HepG2 (cell line): Measurements from ENCODE around the gene TSHZ2. TPM values are rescaled to one million over a fixed set of nuclear protein-coding genes. Genes with fewer than 3 reads are reported as not detected.

ENCODE experiments used
- ATRX ChIP-seq: sonication (generic); formaldehyde crosslinking; IDR thresholded peaks from 2 replicates; pipeline ENCODE4 v1.4.0; 2020; ENCODE audit warnings: missing genetic modification reagents, borderline replicate concordance
- FOXK2 ChIP-seq: fragments of 450-650 bp; IDR thresholded peaks from 2 replicates; pipeline ENCODE4 v1.6.1; 2016
- MTA3 ChIP-seq: sonication (generic); formaldehyde crosslinking; IDR thresholded peaks from 2 replicates; pipeline ENCODE4 v1.4.0; 2020; ENCODE audit warnings: missing genetic modification reagents
- PHB2 ChIP-seq: fragments of 450-650 bp; IDR thresholded peaks from 2 replicates; pipeline ENCODE4 v1.6.1; 2018; ENCODE audit not compliant: partially characterized antibody
- SIN3B ChIP-seq: fragments of 150-350 bp; IDR thresholded peaks from 2 replicates; pipeline ENCODE4 v1.6.1; 2014; ENCODE audit warnings: low read length
- YEATS4 ChIP-seq: sonication (generic); formaldehyde crosslinking; IDR thresholded peaks from 2 replicates; pipeline ENCODE4 v1.4.0; 2020; ENCODE audit warnings: missing genetic modification reagents, borderline replicate concordance
- ZBTB38 ChIP-seq: sonication (generic); formaldehyde crosslinking; IDR thresholded peaks from 2 replicates; pipeline ENCODE4 v1.5.1; 2020; ENCODE audit warnings: mild to moderate bottlenecking, missing genetic modification reagents
- ZNF260 ChIP-seq: sonication (generic); formaldehyde crosslinking; IDR thresholded peaks from 2 replicates; pipeline ENCODE4 v1.4.0; 2020; ENCODE audit warnings: missing genetic modification reagents, low read depth, mild to moderate bottlenecking, borderline replicate concordance
- ZNF30 ChIP-seq: sonication (generic); formaldehyde crosslinking; IDR thresholded peaks from 2 replicates; pipeline ENCODE4 v1.5.0; 2020; ENCODE audit warnings: mild to moderate bottlenecking, missing genetic modification reagents
- ZNF367 ChIP-seq: sonication (generic); formaldehyde crosslinking; IDR thresholded peaks from 2 replicates; pipeline ENCODE4 v1.4.0; 2020; ENCODE audit warnings: missing genetic modification reagents, borderline replicate concordance
- ZNF577 ChIP-seq: sonication (generic); formaldehyde crosslinking; IDR thresholded peaks from 2 replicates; pipeline ENCODE4 v1.4.0; 2020; ENCODE audit warnings: mild to moderate bottlenecking, low read depth, missing genetic modification reagents, borderline replicate concordance
- ZNF766 ChIP-seq: sonication (generic); formaldehyde crosslinking; IDR thresholded peaks from 2 replicates; pipeline ENCODE4 v1.5.0; 2020; ENCODE audit warnings: missing genetic modification reagents, borderline replicate concordance
- ZSCAN20 ChIP-seq: sonication (generic); formaldehyde crosslinking; IDR thresholded peaks from 2 replicates; pipeline ENCODE4 v1.4.0; 2020; ENCODE audit warnings: missing genetic modification reagents, mild to moderate bottlenecking, borderline replicate concordance
- ZSCAN9 ChIP-seq: IDR thresholded peaks from 2 replicates; pipeline ENCODE4 v1.6.1; 2016; ENCODE audit warnings: borderline replicate concordance
- polyA plus RNA-seq, 8 experiments: library from polyadenylated mRNA; depleted of rRNA in 3 of 8; stranded (reverse) in 7 of 8; unstranded in 1 of 8; fragments of >200 nt; fragmentation: Illumina TruSeq in 4 of 8; extraction: Trizol in 4 of 8; gene quantifications; 2 replicates each; pipeline versions ENCODE4 v1.2.1 to v1.2.3, GENCODE V29; 2011 to 2016; ENCODE audit warnings: low read depth in 4 of 8, missing spikeins in 1 of 8, mixed read lengths in 1 of 8; ENCODE audit not compliant: insufficient read depth in 1 of 8
- total RNA-seq, 5 experiments: library from RNA; depleted of rRNA; stranded (reverse); fragments of >200 nt; fragmentation: Illumina TruSeq; extraction: Trizol; gene quantifications; 2 replicates each; pipeline ENCODE4 v1.2.3, GENCODE V29; 2016; ENCODE audit warnings: low read depth in 1 of 5
- TF ChIP-seq, protein P1 (sequence below): sonication (generic); formaldehyde crosslinking; IDR thresholded peaks from 2 replicates; pipeline ENCODE4 v1.4.0; 2020; ENCODE audit warnings: missing genetic modification reagents
- TF ChIP-seq, protein P2 (sequence below): IDR thresholded peaks from 2 replicates; pipeline ENCODE4 v1.6.1; 2016
- TF ChIP-seq, protein P3 (sequence below): sonication (generic); formaldehyde crosslinking; IDR thresholded peaks from 2 replicates; pipeline ENCODE4 v1.4.0; 2020; ENCODE audit warnings: missing genetic modification reagents
- TF ChIP-seq, protein P4 (sequence below): sonication (generic); formaldehyde crosslinking; IDR thresholded peaks from 2 replicates; pipeline ENCODE4 v1.4.0; 2020; ENCODE audit warnings: missing genetic modification reagents
- TF ChIP-seq, protein P5 (sequence below): sonication (generic); formaldehyde crosslinking; IDR thresholded peaks from 2 replicates; pipeline ENCODE4 v1.4.0; 2020; ENCODE audit warnings: low read depth, mild to moderate bottlenecking, missing genetic modification reagents
- TF ChIP-seq, protein P6 (sequence below): sonication (generic); formaldehyde crosslinking; IDR thresholded peaks from 2 replicates; pipeline ENCODE4 v1.5.1; 2020; ENCODE audit warnings: missing genetic modification reagents, mild to moderate bottlenecking, borderline replicate concordance

Gene TSHZ2
- total and polyA plus RNA-seq, 2 of the 13 experiments (the other 11 are each of a cell fraction or from before 2014, with no cell fraction given): 0.01 TPM; not detected in 1

DNA sequence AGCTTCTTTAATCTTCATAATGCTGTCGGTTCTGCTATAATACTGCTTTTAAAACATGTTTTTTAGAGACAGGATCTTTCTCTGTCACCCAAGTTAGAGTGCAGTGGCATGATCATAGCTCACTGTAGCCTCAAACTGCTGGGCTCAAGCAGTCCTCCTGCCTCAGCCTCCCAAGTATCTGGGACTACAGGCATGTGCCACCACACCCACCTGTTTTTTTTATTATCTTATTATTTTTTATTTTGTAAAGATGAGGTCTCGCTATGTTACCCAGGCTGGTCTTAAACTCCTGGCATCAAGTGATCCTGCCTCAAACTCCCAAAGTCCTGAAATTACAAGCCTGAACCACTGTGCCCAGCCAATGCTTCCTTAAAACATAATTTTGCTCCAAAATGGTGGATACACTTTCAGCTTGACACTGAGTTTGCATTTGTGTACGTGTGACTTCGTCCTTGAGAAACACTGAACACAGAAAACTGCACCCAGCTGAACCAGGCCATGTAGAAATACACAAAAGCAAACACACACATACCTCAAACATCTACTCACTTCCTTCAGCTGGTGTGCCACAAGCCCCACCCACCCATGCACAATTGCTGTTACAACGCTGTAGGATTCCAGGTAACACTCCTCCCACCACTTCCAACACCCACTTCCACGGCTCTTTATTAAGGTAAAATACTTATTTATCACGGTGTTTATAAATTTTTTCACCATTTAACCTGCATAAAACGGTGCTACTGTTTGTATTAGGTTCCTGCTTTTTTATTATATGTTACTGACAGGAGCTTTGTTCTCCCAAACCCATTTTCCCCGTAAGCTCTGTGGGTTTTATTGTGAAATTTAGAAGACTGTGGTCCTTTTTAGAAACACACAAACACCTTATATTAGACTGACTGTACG lies 109.1 kb downstream of the TSHZ2 start (continued):
- TF ChIP-seq SIN3B (no peak), FOXK2 (peak; percentile 84), ZNF30 (no peak), MTA3 (CRISPR knock-in tag) (no peak), YEATS4 (CRISPR knock-in tag) (peak; percentile 82), ATRX (CRISPR knock-in tag) (no peak), ZBTB38 (CRISPR knock-in tag) (peak; percentile 22; the same call in 1 of the 2 replicates), ZNF766 (peak; percentile 76), PHB2 (no peak), ZSCAN20 (CRISPR knock-in tag) (no peak; the same call in 1 of the 2 replicates), ZSCAN9 (CRISPR knock-in tag) (peak; percentile 95), ZNF367 (CRISPR knock-in tag) (no peak), ZNF260 (CRISPR knock-in tag) (peak; percentile 28; the same call in 1 of the 2 replicates), ZNF577 (CRISPR knock-in tag) (no peak)
- TF ChIP-seq, protein P1, sequence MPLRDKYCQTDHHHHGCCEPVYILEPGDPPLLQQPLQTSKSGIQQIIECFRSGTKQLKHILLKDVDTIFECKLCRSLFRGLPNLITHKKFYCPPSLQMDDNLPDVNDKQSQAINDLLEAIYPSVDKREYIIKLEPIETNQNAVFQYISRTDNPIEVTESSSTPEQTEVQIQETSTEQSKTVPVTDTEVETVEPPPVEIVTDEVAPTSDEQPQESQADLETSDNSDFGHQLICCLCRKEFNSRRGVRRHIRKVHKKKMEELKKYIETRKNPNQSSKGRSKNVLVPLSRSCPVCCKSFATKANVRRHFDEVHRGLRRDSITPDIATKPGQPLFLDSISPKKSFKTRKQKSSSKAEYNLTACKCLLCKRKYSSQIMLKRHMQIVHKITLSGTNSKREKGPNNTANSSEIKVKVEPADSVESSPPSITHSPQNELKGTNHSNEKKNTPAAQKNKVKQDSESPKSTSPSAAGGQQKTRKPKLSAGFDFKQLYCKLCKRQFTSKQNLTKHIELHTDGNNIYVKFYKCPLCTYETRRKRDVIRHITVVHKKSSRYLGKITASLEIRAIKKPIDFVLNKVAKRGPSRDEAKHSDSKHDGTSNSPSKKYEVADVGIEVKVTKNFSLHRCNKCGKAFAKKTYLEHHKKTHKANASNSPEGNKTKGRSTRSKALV: no peak; the same call in 1 of the 2 replicates
- TF ChIP-seq, protein P2, sequence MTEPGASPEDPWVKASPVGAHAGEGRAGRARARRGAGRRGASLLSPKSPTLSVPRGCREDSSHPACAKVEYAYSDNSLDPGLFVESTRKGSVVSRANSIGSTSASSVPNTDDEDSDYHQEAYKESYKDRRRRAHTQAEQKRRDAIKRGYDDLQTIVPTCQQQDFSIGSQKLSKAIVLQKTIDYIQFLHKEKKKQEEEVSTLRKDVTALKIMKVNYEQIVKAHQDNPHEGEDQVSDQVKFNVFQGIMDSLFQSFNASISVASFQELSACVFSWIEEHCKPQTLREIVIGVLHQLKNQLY: peak; percentile 89
- TF ChIP-seq, protein P3, sequence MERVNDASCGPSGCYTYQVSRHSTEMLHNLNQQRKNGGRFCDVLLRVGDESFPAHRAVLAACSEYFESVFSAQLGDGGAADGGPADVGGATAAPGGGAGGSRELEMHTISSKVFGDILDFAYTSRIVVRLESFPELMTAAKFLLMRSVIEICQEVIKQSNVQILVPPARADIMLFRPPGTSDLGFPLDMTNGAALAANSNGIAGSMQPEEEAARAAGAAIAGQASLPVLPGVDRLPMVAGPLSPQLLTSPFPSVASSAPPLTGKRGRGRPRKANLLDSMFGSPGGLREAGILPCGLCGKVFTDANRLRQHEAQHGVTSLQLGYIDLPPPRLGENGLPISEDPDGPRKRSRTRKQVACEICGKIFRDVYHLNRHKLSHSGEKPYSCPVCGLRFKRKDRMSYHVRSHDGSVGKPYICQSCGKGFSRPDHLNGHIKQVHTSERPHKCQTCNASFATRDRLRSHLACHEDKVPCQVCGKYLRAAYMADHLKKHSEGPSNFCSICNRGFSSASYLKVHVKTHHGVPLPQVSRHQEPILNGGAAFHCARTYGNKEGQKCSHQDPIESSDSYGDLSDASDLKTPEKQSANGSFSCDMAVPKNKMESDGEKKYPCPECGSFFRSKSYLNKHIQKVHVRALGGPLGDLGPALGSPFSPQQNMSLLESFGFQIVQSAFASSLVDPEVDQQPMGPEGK (CRISPR knock-in tag): peak; percentile 67
- TF ChIP-seq, protein P4, sequence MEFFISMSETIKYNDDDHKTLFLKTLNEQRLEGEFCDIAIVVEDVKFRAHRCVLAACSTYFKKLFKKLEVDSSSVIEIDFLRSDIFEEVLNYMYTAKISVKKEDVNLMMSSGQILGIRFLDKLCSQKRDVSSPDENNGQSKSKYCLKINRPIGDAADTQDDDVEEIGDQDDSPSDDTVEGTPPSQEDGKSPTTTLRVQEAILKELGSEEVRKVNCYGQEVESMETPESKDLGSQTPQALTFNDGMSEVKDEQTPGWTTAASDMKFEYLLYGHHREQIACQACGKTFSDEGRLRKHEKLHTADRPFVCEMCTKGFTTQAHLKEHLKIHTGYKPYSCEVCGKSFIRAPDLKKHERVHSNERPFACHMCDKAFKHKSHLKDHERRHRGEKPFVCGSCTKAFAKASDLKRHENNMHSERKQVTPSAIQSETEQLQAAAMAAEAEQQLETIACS (CRISPR knock-in tag): no peak
- TF ChIP-seq, protein P5, sequence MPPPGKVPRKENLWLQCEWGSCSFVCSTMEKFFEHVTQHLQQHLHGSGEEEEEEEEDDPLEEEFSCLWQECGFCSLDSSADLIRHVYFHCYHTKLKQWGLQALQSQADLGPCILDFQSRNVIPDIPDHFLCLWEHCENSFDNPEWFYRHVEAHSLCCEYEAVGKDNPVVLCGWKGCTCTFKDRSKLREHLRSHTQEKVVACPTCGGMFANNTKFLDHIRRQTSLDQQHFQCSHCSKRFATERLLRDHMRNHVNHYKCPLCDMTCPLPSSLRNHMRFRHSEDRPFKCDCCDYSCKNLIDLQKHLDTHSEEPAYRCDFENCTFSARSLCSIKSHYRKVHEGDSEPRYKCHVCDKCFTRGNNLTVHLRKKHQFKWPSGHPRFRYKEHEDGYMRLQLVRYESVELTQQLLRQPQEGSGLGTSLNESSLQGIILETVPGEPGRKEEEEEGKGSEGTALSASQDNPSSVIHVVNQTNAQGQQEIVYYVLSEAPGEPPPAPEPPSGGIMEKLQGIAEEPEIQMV: no peak
- TF ChIP-seq, protein P6, sequence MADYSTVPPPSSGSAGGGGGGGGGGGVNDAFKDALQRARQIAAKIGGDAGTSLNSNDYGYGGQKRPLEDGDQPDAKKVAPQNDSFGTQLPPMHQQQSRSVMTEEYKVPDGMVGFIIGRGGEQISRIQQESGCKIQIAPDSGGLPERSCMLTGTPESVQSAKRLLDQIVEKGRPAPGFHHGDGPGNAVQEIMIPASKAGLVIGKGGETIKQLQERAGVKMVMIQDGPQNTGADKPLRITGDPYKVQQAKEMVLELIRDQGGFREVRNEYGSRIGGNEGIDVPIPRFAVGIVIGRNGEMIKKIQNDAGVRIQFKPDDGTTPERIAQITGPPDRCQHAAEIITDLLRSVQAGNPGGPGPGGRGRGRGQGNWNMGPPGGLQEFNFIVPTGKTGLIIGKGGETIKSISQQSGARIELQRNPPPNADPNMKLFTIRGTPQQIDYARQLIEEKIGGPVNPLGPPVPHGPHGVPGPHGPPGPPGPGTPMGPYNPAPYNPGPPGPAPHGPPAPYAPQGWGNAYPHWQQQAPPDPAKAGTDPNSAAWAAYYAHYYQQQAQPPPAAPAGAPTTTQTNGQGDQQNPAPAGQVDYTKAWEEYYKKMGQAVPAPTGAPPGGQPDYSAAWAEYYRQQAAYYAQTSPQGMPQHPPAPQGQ (CRISPR knock-in tag): peak; percentile 97; the same call in 1 of the 2 replicates
